Right atrium auricular region (tissue), 2 donors: ENCODE measurements around the gene RPH3AL. TPM values are rescaled to one million over a fixed set of nuclear protein-coding genes. Genes with fewer than 3 reads are reported as not detected.

Source experiments
- DNase-seq: peaks from one replicate; pipeline ENCODE4 v3.0.0-alpha.2; 2019; ENCODE audit warnings: low spot score
- H3K27ac ChIP-seq, 2 donors: fragments of 200-600 bp; sonication (generic); 1 replicate in 1 of 2; 2 replicates in 1 of 2; pipeline ENCODE4 v1.5.1; 2016 to 2019
- H3K27me3 ChIP-seq, 2 donors: fragments of 200-600 bp; sonication (generic); one replicate each; pipeline versions ENCODE4 v1.5.1 to v1.6.0; 2017 to 2019
- H3K36me3 ChIP-seq: fragments of 200-600 bp; sonication (generic); one replicate; pipeline ENCODE4 v1.5.1; 2016
- H3K4me1 ChIP-seq, 2 donors: fragments of 200-600 bp; sonication (generic); one replicate each; pipeline versions ENCODE4 v1.5.1 to v1.6.0; 2017 to 2019
- H3K4me3 ChIP-seq, 2 donors: fragments of 200-600 bp; sonication (generic); 1 replicate in 1 of 2; 2 replicates in 1 of 2; pipeline ENCODE4 v1.5.1; 2017 to 2019; ENCODE audit warnings: mild to moderate bottlenecking in 1 of 2, moderate library complexity in 1 of 2
- H3K9me3 ChIP-seq, 2 donors: fragments of 200-600 bp; sonication (generic); one replicate each; pipeline ENCODE4 v1.5.1; 2019
- CTCF ChIP-seq, 2 donors: fragments of 200-600 bp; sonication (generic); IDR thresholded peaks; one replicate each; pipeline ENCODE4 v1.5.1; 2019; ENCODE audit warnings: antibody characterized with exemption in 2 of 2
- total RNA-seq, 2 donors: library from RNA; depleted of rRNA; stranded (reverse); fragments of >200 nt; gene quantifications; one replicate each; pipeline ENCODE4 v1.1.0, GENCODE V29; 2016

RPH3AL gene
- total RNA-seq, 2 donors from 2014 or later: 7.2 to 13.1 TPM

GRCh38 chr17:233473-233941, 119.1 kb downstream of the RPH3AL start:
- H3K4me3 ChIP-seq: no peak overlapping the region
- H3K36me3 ChIP-seq: no peaks in the 10 kb centered on the region
- peaks cover 0 to 19% of the 10 kb centered on the region in 2 donors for H3K4me1 ChIP-seq
- TF ChIP-seq CTCF (IDR thresholded peaks at IDR 0.05): no peak
- H3K9me3 ChIP-seq: no peaks in the 10 kb centered on the region
- peak overlapping the region; percentile 64 to 70 for H3K27ac ChIP-seq
- no peak for DNase-seq
- no peaks in the 10 kb centered on the region for H3K27me3 ChIP-seq

GRCh38 chr17:231966-232807, 120.4 kb downstream of the RPH3AL start:
- TF ChIP-seq CTCF (IDR thresholded peaks at IDR 0.05): no peak
- Histone ChIP-seq H3K4me1 (peaks cover 0 to 24% of the 10 kb centered on the region in 2 donors), H3K36me3 (no peaks in the 10 kb centered on the region), H3K27me3 (no peaks in the 10 kb centered on the region), H3K27ac (peak overlapping the region in 1 of 2 donors; percentile 31), H3K4me3 (no peak overlapping the region), H3K9me3 (no peaks in the 10 kb centered on the region)
- DNase-seq: no peak

- peaks cover 0 to 28% of the 10 kb centered on the region in 2 donors for H3K4me1 ChIP-seq
- H3K27me3 ChIP-seq: no peaks in the 10 kb centered on the region
- no peak for DNase-seq
- TF ChIP-seq CTCF (IDR thresholded peaks at IDR 0.05): no peak
- H3K4me3 ChIP-seq: no peak overlapping the region
- no peak overlapping the region for H3K27ac ChIP-seq
- H3K36me3 ChIP-seq: no peaks in the 10 kb centered on the region
- H3K9me3 ChIP-seq: no peaks in the 10 kb centered on the region
Observed at GRCh38 chr17:231191-231965, 121.2 kb downstream of the RPH3AL start.

DNA sequence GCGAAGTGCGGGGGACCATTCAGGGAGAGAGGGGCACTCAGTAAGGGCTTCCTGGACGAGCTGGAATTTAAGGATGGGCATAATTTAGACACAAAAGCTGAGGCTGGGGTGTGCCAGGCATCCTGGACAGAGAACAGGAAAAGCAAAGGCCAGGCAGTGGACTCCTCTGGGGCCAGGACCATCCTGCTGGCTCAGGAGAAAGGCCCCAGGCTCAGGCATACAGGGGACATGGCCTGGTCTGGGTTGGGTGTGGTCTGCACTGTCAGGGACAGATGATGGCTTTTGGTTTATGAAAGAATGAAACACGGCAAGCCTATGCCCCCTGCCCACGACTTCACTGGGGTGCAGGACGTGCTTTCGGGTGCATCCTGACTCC, 122.2 kb downstream of the RPH3AL start:
- Histone ChIP-seq H3K27ac (no peak overlapping the region), H3K4me1 (peaks cover 0 to 28% of the 10 kb centered on the region in 2 donors), H3K9me3 (no peaks in the 10 kb centered on the region), H3K36me3 (no peaks in the 10 kb centered on the region), H3K4me3 (no peak overlapping the region), H3K27me3 (no peaks in the 10 kb centered on the region)
- no peak for DNase-seq
- TF ChIP-seq CTCF (IDR thresholded peaks at IDR 0.05): no peak

- no peaks in the 10 kb centered on the region for H3K9me3 ChIP-seq
- DNase-seq: no peak
Observed at GRCh38 chr17:229709-230394, 122.8 kb downstream of the RPH3AL start.

More at GRCh38 chr17:229709-230394, 122.8 kb downstream of the RPH3AL start:
- no peak for TF ChIP-seq CTCF (IDR thresholded peaks at IDR 0.05)
- Histone ChIP-seq H3K27ac (peak overlapping the region in 1 of 2 donors; percentile 11), H3K4me1 (peaks cover 0 to 27% of the 10 kb centered on the region in 2 donors), H3K36me3 (no peaks in the 10 kb centered on the region), H3K4me3 (no peak overlapping the region), H3K27me3 (no peaks in the 10 kb centered on the region)
